ENCODE measurements around the gene MRPS18A. TPM values are rescaled to one million over a fixed set of nuclear protein-coding genes. Genes with fewer than 3 reads are reported as not detected.

The MRPS18A gene
- total and polyA plus RNA-seq, 2 donors from 2014 or later, result 36.4 to 103 TPM

DNA sequence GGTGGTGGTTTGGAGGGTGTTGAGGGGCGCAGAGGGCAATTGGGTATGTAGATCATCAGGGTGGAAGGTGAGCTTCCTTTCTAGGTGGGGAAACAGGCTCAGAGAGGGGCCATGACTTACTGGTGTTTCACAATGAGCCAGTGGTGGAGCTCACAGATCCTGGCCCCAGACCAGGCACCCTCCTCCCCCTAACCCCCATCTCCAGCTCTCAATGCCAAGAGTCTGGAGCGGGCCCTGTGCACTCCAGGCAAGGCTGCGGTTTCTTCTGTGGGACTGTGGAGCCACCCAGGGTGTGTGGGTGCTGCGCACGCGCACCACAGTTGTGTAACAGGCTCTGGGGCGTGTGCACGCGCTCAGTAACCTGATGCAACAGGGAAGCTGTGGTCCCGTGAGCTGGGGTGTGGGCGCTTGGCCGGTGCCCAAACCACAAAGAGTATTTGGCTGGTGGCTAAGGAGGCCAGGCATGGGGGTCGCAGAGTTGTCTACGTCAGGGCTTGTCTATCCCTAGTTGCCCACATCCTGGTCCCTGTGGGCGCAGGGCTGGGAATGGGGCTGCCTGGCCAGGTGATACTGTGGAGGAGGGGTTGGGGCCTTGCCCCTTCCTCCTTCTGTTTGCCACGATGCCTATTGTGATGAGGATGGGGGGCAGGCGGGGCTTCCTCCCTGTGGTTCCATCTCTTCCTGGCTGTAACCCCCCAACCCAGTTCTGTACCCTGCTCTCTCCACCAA lies 37.5 kb upstream of the MRPS18A start:
- no peak overlapping the region for H3K27ac ChIP-seq (ENCODE audit: low read depth in 2 of 2, low read length in 2 of 2)
- H3K27me3 ChIP-seq (ENCODE audit: control insufficient read depth, insufficient read depth, low read length), result no peaks in the 10 kb centered on the region
- no peak overlapping the region for H3K9ac ChIP-seq (ENCODE audit: low read length in 3 of 3)
- TF ChIP-seq, protein P1, sequence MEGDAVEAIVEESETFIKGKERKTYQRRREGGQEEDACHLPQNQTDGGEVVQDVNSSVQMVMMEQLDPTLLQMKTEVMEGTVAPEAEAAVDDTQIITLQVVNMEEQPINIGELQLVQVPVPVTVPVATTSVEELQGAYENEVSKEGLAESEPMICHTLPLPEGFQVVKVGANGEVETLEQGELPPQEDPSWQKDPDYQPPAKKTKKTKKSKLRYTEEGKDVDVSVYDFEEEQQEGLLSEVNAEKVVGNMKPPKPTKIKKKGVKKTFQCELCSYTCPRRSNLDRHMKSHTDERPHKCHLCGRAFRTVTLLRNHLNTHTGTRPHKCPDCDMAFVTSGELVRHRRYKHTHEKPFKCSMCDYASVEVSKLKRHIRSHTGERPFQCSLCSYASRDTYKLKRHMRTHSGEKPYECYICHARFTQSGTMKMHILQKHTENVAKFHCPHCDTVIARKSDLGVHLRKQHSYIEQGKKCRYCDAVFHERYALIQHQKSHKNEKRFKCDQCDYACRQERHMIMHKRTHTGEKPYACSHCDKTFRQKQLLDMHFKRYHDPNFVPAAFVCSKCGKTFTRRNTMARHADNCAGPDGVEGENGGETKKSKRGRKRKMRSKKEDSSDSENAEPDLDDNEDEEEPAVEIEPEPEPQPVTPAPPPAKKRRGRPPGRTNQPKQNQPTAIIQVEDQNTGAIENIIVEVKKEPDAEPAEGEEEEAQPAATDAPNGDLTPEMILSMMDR (IDR thresholded peaks at IDR 0.05; ENCODE audit: borderline replicate concordance, extremely low read depth, insufficient read depth), result no peak
- no peaks in the 10 kb centered on the region for H3K36me3 ChIP-seq (ENCODE audit: control insufficient read depth in 2 of 3, insufficient read depth in 3 of 3, low read length in 3 of 3)
- H3K9me3 ChIP-seq (ENCODE audit: control insufficient read depth in 2 of 3, insufficient read depth in 1 of 3, low read length in 3 of 3), result no peaks in the 10 kb centered on the region
- intact Hi-C loops (cut with DNase I), result no loop called here
- peaks cover 0 to 2% (median 0%) of the 10 kb centered on the region in 3 donors for H3K4me1 ChIP-seq (ENCODE audit: control insufficient read depth in 2 of 3, insufficient read depth in 2 of 3, low read depth in 1 of 3, low read length in 3 of 3)
- DNase-seq (peak in 2 of 5 donors; percentile 38 to 88), FAIRE-seq (no peak)
- no peak overlapping the region for H3K4me3 ChIP-seq (ENCODE audit: low read length in 3 of 3)

DNA sequence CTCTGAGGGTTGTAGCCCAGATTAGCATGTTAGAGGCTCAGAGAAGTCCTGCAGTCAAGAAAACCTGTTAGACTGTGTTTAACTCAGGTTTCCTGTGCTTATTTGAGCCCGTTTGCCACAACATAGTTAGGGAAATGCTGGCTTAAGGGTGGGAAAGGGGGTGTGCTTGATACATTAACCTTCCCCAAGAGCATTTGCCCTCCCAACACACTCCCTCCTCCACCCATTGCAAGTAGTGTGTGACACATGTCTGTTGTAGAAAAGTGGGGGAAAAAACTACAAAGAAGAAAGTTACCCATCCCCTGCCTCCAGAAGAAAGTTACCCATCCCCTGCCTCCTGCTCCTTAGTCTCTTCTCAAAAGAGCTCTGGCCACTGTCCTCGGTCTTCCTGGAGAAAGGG lies 36.8 kb upstream of the MRPS18A start:
- intact Hi-C loops (cut with DNase I), result no loop called here
- H3K4me1 ChIP-seq (ENCODE audit: control insufficient read depth in 2 of 3, insufficient read depth in 2 of 3, low read depth in 1 of 3, low read length in 3 of 3), result peaks cover 0 to 2% (median 0%) of the 10 kb centered on the region in 3 donors
- H3K36me3 ChIP-seq (ENCODE audit: control insufficient read depth in 2 of 3, insufficient read depth in 3 of 3, low read length in 3 of 3), result no peaks in the 10 kb centered on the region
- no peak overlapping the region for H3K27ac ChIP-seq (ENCODE audit: low read depth in 2 of 2, low read length in 2 of 2)
- TF ChIP-seq, protein P1 (IDR thresholded peaks at IDR 0.05; ENCODE audit: borderline replicate concordance, extremely low read depth, insufficient read depth), result no peak
- no peaks in the 10 kb centered on the region for H3K27me3 ChIP-seq (ENCODE audit: control insufficient read depth, insufficient read depth, low read length)
- DNase-seq (no peak), FAIRE-seq (no peak)
- H3K4me3 ChIP-seq (ENCODE audit: low read length in 3 of 3), result no peak overlapping the region
- no peak overlapping the region for H3K9ac ChIP-seq (ENCODE audit: low read length in 3 of 3)
- H3K9me3 ChIP-seq (ENCODE audit: control insufficient read depth in 2 of 3, insufficient read depth in 1 of 3, low read length in 3 of 3), result no peaks in the 10 kb centered on the region

DNA sequence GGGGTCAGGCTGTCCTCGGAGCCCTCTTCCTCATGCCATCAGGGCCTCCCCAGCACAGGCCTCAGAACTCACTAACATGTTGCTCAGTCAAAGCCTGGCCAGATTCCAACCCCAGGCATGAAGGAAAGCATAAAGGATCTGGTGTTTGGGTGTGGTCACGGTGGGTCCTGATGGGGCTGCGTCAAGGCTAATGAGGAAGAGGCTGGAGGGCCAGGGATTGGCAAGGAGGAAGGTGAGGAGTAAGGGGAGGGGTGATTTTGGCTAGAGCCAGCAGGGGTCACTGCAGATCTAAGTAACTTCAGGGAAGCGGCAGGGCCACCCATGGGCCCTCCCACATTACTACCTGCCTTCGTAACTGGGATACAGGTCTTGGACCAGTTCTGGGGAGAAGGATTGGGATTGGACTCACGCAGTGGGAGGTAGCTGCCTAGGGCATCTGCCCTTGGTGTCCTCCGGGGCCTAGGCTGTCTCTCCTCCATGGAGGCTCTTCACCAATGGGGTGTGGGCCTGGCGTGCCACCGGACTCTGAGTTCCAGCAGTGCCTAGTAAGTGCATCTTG lies 36.2 kb upstream of the MRPS18A start:
- TF ChIP-seq, protein P1 (IDR thresholded peaks at IDR 0.05; ENCODE audit: borderline replicate concordance, extremely low read depth, insufficient read depth), result peak; percentile 65
- intact Hi-C loops (cut with DNase I), result no loop called here
- FAIRE-seq (no peak), DNase-seq (peak in 4 of 5 donors; percentile 68 to 82 (median 78))
- no peak overlapping the region for H3K4me3 ChIP-seq (ENCODE audit: low read length in 3 of 3)
- H3K27ac ChIP-seq (ENCODE audit: low read depth in 2 of 2, low read length in 2 of 2), result no peak overlapping the region
- peaks cover 0 to 2% (median 0%) of the 10 kb centered on the region in 3 donors for H3K4me1 ChIP-seq (ENCODE audit: control insufficient read depth in 2 of 3, insufficient read depth in 2 of 3, low read depth in 1 of 3, low read length in 3 of 3)
- H3K27me3 ChIP-seq (ENCODE audit: control insufficient read depth, insufficient read depth, low read length), result no peaks in the 10 kb centered on the region
- H3K9me3 ChIP-seq (ENCODE audit: control insufficient read depth in 2 of 3, insufficient read depth in 1 of 3, low read length in 3 of 3), result no peaks in the 10 kb centered on the region
- H3K9ac ChIP-seq (ENCODE audit: low read length in 3 of 3), result no peak overlapping the region
- H3K36me3 ChIP-seq (ENCODE audit: control insufficient read depth in 2 of 3, insufficient read depth in 3 of 3, low read length in 3 of 3), result no peaks in the 10 kb centered on the region

All from kidney (tissue), 14 donors.